ENCODE measurements around the gene NFILZ. TPM values are rescaled to one million over a fixed set of nuclear protein-coding genes. Genes with fewer than 3 reads are reported as not detected.
A peak's percentile ranks its signal among the peaks of the same experiment; 100 is the strongest.
"Not testable (repeated sequence)": the region's sequence is repeated elsewhere in the genome, so short reads cannot be mapped to it uniquely, and the experiment has no call there.

The NFILZ gene
- total RNA-seq, 1 donor from 2014 or later, result not detected

DNA sequence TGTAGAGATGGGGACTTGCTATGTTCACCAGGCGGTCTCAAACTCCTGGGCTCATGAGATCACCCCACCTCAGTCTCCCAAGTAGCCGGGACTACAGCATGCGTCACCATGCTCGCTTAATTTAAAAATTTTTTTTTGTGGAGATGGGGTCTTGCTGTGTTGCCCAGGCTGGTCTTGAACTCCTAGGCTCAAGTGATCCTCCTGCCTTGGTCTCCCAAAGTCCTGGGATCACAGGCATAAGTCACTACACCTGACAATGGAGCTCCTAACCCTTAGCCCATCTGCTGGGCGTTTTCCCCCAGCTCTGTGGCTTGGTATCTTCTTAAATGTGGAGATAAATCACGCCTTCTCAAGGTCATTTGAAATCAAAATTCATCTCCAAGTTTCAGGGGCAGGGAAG, 13.6 kb upstream of the NFILZ start:
- TF ChIP-seq, protein P1, sequence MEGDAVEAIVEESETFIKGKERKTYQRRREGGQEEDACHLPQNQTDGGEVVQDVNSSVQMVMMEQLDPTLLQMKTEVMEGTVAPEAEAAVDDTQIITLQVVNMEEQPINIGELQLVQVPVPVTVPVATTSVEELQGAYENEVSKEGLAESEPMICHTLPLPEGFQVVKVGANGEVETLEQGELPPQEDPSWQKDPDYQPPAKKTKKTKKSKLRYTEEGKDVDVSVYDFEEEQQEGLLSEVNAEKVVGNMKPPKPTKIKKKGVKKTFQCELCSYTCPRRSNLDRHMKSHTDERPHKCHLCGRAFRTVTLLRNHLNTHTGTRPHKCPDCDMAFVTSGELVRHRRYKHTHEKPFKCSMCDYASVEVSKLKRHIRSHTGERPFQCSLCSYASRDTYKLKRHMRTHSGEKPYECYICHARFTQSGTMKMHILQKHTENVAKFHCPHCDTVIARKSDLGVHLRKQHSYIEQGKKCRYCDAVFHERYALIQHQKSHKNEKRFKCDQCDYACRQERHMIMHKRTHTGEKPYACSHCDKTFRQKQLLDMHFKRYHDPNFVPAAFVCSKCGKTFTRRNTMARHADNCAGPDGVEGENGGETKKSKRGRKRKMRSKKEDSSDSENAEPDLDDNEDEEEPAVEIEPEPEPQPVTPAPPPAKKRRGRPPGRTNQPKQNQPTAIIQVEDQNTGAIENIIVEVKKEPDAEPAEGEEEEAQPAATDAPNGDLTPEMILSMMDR (conservative IDR thresholded peaks at IDR 0.05), result no peak
- Mint-ChIP-seq H3K27ac (ENCODE audit: unreplicated experiment) (no peak overlapping the region), H3K4me3 (no peak overlapping the region), H3K4me1 (peaks cover 4% of the 10 kb centered on the region), H3K27me3 (ENCODE audit: low read depth) (peaks cover 26% of the 10 kb centered on the region), H3K9me3 (no peaks in the 10 kb centered on the region), H3K36me3 (ENCODE audit: low read depth) (no peaks in the 10 kb centered on the region)
- no peak for DNase-seq (ENCODE audit: low read depth, low spot score)

DNA sequence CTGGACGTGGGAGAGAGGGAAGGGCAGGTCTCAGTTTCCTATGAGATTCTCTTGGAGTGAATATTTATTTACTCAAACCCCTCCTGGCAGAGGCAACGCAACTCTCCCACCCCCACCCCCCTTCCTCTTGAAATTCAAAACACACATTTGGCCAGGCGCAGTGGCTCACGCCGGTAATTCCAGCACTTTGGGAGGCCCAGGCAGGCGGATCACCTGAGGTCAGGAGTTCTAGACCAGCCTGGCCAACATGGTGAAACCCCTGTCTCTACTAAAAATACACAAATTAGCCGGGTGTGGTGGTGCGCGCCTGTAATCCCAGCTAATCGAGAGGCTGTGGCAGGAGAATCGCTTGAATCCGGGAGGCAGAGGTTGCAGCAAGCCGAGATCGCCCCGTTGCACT, 13.1 kb upstream of the NFILZ start:
- H3K9me3 Mint-ChIP-seq; DNase-seq (ENCODE audit: low read depth, low spot score); H3K4me3 Mint-ChIP-seq; H3K27ac Mint-ChIP-seq (ENCODE audit: unreplicated experiment); H3K4me1 Mint-ChIP-seq; H3K36me3 Mint-ChIP-seq (ENCODE audit: low read depth): not testable (repeated sequence)
- peaks cover 26% of the 10 kb centered on the region for H3K27me3 Mint-ChIP-seq (ENCODE audit: low read depth)

DNA sequence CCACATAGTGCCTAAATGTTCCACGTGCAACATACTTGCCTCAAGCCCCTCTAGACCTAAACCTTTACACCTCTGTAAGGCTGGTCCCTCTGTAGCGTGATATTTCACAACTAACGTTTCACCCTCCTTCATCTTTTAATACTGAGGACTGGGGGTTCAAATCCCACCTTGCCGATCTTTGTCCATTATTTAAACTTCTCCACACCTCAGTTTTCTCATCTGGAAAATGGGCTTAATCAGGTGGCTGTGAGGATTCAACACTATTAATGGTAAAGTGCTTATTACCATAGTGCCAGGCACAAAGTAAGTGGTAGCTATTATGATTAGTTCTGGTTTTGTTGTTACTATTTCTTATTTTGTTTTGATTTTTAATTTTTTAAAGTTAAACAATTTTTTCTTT, 12.4 kb upstream of the NFILZ start:
- H3K4me1 Mint-ChIP-seq, result peaks cover 4% of the 10 kb centered on the region
- TF ChIP-seq, protein P1 (conservative IDR thresholded peaks at IDR 0.05), result no peak
- no peaks in the 10 kb centered on the region for H3K9me3 Mint-ChIP-seq

DNA sequence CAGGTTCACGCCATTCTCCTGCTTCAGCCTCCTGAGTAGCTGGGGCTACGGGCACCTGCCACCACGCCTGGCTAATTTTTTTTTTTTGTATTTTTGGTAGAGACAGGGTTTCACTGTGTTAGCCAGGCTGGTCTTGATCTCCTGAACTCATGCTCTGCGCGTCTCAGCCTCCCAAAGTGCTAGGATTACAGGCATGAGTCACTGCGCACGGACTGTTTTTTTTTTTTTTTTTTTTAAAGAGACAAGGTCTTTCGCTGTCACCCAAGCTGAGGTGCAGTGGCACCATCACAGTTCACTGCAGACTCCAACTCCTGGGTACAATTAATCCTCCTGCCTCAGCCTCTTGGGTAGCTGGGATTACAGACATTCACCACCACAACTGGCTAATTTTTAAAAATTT, 11.7 kb upstream of the NFILZ start:
- Mint-ChIP-seq H3K4me1 (peaks cover 4% of the 10 kb centered on the region), H3K4me3 (no peak overlapping the region), H3K27ac (ENCODE audit: unreplicated experiment) (no peak overlapping the region), H3K27me3 (ENCODE audit: low read depth) (peaks cover 26% of the 10 kb centered on the region), H3K9me3 (no peaks in the 10 kb centered on the region), H3K36me3 (ENCODE audit: low read depth) (no peaks in the 10 kb centered on the region)
- DNase-seq (ENCODE audit: low read depth, low spot score), result no peak
- TF ChIP-seq, protein P1 (conservative IDR thresholded peaks at IDR 0.05), result no peak

More for the DNA sequence above, 12.4 kb upstream of the NFILZ start:
- H3K36me3 Mint-ChIP-seq (ENCODE audit: low read depth), result no peaks in the 10 kb centered on the region
- no peak overlapping the region for H3K4me3 Mint-ChIP-seq
- no peak overlapping the region for H3K27ac Mint-ChIP-seq (ENCODE audit: unreplicated experiment)
- DNase-seq (ENCODE audit: low read depth, low spot score), result no peak
- peaks cover 26% of the 10 kb centered on the region for H3K27me3 Mint-ChIP-seq (ENCODE audit: low read depth)

DNA sequence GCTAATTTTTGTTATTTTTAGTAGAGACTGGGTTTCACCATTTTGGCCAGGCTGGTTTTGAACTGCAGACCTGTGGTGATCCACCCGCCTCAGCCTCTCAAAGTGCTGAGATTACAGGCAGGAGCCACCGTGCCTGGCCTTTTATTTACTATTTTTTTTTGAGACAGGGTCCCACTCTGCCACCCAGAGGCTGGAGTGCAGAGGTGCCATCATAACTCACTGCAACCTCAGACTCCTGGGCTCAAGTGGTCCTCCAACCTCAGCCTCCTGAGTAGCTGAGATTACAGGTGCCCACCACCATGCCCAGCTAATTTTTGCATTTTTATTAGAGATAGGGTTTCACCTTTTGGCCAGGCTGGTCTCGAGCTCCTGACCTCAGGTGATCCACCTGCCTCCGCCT, 7.5 kb upstream of the NFILZ start:
- not testable (repeated sequence) for H3K4me1 Mint-ChIP-seq; H3K9me3 Mint-ChIP-seq; H3K27ac Mint-ChIP-seq (ENCODE audit: unreplicated experiment); H3K4me3 Mint-ChIP-seq; DNase-seq (ENCODE audit: low read depth, low spot score); H3K36me3 Mint-ChIP-seq (ENCODE audit: low read depth)
- H3K27me3 Mint-ChIP-seq (ENCODE audit: low read depth), result peaks cover 12% of the 10 kb centered on the region
- TF ChIP-seq, protein P1 (conservative IDR thresholded peaks at IDR 0.05), result peak; percentile 31

DNA sequence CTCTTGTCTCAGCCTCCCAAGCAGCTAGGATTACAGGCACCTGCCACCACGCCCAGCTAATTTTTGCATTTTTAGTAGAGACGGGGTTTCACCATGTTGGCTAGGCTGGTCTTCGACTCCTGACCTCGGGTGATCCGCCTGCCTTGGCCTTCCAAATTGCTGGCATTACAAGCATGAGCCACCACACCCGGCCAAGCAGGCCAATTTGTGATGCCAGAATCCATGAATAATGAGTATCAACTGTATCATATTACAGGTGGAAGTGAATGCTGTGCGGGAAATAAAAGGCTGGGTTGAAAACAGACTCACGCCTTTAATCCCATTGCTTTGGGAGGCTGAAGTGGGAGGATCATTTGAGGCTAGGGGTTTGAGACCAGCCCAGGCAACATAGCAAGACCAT, 3.6 kb upstream of the NFILZ start:
- H3K4me3 Mint-ChIP-seq, result no peak overlapping the region
- TF ChIP-seq, protein P1 (conservative IDR thresholded peaks at IDR 0.05), result no peak
- no peak overlapping the region for H3K27ac Mint-ChIP-seq (ENCODE audit: unreplicated experiment)
- H3K27me3 Mint-ChIP-seq (ENCODE audit: low read depth), result no peaks in the 10 kb centered on the region
- no peaks in the 10 kb centered on the region for H3K9me3 Mint-ChIP-seq
- H3K36me3 Mint-ChIP-seq (ENCODE audit: low read depth), result no peaks in the 10 kb centered on the region
- DNase-seq (ENCODE audit: low read depth, low spot score), result no peak
- peaks cover 6% of the 10 kb centered on the region for H3K4me1 Mint-ChIP-seq

Data from neural crest cell (in vitro differentiated cells).